ENCODE measurements around the gene ERC2.

ERC2 gene

DNA sequence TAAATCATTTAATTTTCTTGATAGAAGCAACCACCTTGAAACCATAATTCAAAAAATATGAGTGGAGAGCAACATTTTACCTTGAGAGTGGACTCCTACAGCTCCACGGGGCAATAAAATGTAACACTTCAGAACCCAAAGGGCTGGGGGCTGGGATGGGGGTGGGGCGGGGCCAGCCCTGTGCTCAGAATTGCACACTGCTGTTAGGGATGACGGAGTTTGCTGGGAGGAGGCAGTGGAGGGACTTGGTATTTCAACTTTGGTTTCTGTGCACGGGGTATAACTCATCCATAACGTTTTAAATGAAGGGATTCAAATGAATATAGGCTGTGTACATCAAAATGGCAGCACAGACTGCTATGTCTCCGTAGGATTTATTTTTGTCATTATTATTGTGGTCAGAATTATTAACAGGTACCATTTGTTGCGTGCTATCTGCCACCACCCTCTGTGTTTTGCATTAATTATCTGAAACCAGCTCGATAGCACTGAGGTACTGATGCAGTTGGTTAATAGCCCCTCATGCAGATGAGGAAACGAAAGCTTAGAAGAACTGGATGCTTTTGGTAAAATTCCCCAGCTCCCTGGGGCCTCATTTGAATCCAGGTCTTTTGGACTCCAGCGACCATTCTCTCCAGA is 951.8 kb downstream of the ERC2 start:
- H3K4me1 Mint-ChIP-seq, result peaks cover 53% of the 10 kb centered on the region
- H3K27ac Mint-ChIP-seq, result no peak overlapping the region
- H3K36me3 Mint-ChIP-seq (ENCODE audit: low read depth), result no peaks in the 10 kb centered on the region
- no peak for TF ChIP-seq CTCF (IDR thresholded peaks at IDR 0.05; ENCODE audit: unreplicated experiment in 3 of 3)
- H3K27me3 Mint-ChIP-seq (ENCODE audit: low read depth), result peaks cover 11% of the 10 kb centered on the region
- no peaks in the 10 kb centered on the region for H3K9me3 Mint-ChIP-seq
- H3K4me3 Mint-ChIP-seq, result no peak overlapping the region

DNA sequence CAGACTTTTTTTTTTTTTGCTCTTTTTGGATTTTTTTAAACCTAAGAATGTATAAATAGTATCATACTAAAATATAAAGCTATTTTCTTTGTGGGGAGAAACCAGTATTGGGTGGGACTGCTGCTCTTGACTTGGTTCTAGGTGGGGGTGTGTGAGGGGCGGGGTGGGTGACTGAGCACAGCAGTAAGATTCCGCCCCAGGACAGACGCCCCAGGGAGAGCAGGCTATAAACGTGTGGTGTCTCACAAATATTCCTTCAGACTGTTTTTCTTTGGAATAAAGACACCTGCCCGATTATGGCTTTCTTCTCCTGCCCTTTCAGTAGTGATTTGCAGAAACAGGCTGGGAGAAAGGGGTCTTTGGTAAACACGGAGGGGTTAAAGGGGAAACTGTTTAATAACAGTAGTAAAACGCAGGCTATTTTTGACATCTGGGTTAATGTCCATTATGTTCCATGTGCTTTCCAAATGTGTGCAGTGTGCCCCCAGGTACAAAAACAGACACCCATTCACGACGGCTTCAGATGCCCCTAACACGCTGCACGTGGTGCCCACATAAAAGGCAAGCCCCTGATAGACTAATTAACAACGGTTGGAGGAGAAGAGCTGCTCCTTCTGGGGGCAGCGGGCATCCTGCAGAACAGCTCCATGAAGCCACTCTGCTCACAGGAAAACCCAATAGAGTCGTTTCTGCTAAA is 952.6 kb downstream of the ERC2 start:
- peaks cover 11% of the 10 kb centered on the region for H3K27me3 Mint-ChIP-seq (ENCODE audit: low read depth)
- peaks cover 53% of the 10 kb centered on the region for H3K4me1 Mint-ChIP-seq
- H3K27ac Mint-ChIP-seq, result peak overlapping the region in 1 of 3 experiments; percentile 32
- no peaks in the 10 kb centered on the region for H3K36me3 Mint-ChIP-seq (ENCODE audit: low read depth)
- H3K9me3 Mint-ChIP-seq, result no peaks in the 10 kb centered on the region
- TF ChIP-seq CTCF (IDR thresholded peaks at IDR 0.05; ENCODE audit: unreplicated experiment in 3 of 3), result no peak
- H3K4me3 Mint-ChIP-seq, result peak overlapping the region in 2 of 3 experiments; percentile 28 to 34

DNA sequence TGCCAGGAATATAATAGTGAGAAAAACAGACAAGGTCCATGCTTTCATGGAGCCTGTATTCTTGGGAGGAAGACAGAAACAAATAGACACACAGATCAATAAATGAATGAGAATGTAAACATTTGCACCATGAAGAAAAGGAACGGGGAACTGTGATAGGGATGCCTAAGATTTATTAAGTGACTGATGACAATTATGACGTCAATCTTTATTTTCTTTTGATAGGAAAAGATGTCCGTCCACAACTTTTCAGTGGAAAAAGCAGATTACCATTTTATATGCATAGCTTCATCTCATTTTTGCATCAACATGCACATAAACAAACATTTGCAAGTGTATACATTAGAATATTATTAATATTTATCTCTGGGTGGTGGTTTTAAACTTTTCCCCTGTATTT is 953.3 kb downstream of the ERC2 start:
- Mint-ChIP-seq H3K9me3 (no peaks in the 10 kb centered on the region), H3K4me1 (peaks cover 54% of the 10 kb centered on the region), H3K4me3 (no peak overlapping the region), H3K27ac (no peak overlapping the region), H3K36me3 (ENCODE audit: low read depth) (no peaks in the 10 kb centered on the region), H3K27me3 (ENCODE audit: low read depth) (peaks cover 11% of the 10 kb centered on the region)
- no peak for TF ChIP-seq CTCF (IDR thresholded peaks at IDR 0.05; ENCODE audit: unreplicated experiment in 3 of 3)

- H3K27ac Mint-ChIP-seq, result peak overlapping the region; percentile 25 to 86 (median 82)
- H3K4me1 Mint-ChIP-seq, result peaks cover 41% of the 10 kb centered on the region
- H3K4me3 Mint-ChIP-seq, result peak overlapping the region in 1 of 3 experiments; percentile 35
- TF ChIP-seq CTCF (IDR thresholded peaks at IDR 0.05; ENCODE audit: unreplicated experiment in 3 of 3), result no peak
- peaks cover 11% of the 10 kb centered on the region for H3K27me3 Mint-ChIP-seq (ENCODE audit: low read depth)
- no peaks in the 10 kb centered on the region for H3K9me3 Mint-ChIP-seq
- H3K36me3 Mint-ChIP-seq (ENCODE audit: low read depth), result no peaks in the 10 kb centered on the region
Observed at GRCh38 chr3:55512571-55513343, 955.5 kb downstream of the ERC2 start.

DNA sequence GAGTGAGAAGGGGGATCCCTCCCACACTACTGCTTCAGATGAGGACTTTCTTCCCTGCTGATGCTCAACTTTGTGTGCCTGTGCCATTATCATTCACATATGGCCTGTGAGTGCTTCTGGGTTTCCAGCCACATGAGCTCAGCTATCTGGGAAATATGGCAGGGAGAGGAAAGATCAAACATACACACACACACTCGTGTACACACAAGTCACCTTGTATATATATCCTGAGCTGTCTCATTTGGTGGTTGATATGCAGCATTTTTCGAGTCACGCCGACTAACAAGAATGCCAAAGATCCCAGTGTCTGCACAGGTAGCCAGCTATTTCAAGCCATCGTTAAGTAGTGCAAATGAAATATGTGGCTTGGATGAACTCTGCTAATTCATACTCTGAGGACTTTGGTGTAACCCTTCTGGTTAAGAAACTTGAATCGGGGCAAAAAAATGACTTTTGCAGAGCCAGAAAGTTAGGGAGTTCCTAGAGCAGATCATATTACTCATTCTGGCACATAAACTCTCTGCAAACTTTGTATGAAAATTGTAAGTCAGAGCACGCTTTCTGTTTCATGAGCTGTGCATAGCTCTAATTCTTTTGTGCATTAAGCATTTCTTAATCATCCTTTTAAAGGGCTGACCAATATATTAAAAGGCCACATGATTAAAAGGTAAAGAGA is 956.2 kb downstream of the ERC2 start:
- peaks cover 41% of the 10 kb centered on the region for H3K4me1 Mint-ChIP-seq
- TF ChIP-seq CTCF (IDR thresholded peaks at IDR 0.05; ENCODE audit: unreplicated experiment in 3 of 3), result no peak
- H3K27me3 Mint-ChIP-seq (ENCODE audit: low read depth), result peaks cover 11% of the 10 kb centered on the region
- peak overlapping the region in 1 of 3 experiments; percentile 35 for H3K4me3 Mint-ChIP-seq
- no peaks in the 10 kb centered on the region for H3K9me3 Mint-ChIP-seq
- H3K27ac Mint-ChIP-seq, result peak overlapping the region; percentile 25 to 86 (median 82)
- no peaks in the 10 kb centered on the region for H3K36me3 Mint-ChIP-seq (ENCODE audit: low read depth)
